ENCODE measurements around the gene TSHZ2.

DNA sequence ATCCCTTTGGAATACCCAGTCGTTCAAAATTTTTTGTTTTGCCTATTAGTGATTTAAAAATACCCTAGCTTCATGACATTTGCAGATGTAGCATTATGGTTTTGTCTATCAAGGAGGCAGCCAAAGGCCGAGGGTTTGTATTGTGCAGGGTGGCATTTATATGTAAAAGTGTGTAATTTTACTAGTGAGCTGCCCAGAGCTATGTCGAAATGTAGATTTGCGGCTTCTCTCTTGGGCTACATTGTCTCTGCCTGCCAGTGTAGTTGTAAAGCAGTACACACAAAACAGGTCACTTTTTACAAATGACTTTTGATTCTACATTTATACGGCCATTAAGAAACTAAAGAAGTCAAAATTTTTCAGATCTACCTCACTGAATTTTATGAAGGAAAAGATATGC lies 87.7 kb downstream of the TSHZ2 start:
- TF ChIP-seq CTCF (IDR thresholded peaks at IDR 0.05) (no peak), EZH2 (IDR thresholded peaks at IDR 0.05; ENCODE audit: borderline replicate concordance, insufficient read depth, low read depth, low read length, poor library complexity, severe bottlenecking) (no peak)
